ENCODE results near the gene OLFM4.

DNA sequence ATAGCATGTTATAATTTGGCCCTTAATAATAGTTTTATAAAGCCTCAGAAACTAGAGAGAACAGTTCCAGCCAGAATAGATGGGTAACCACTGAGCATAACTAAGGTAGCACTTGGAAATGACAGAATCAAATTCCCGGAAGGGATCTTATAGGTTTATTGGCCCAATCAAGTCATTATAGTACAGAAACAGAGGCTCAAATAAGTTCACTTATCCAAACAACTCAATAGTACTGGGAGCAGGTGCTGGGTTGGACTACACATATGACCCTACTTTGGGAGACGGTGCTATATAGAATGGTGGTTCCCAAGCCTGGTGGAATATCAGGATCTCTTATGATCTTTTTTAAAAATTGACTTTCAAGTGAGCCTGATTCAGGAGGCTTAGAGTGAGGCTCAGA lies 32.7 kb upstream of the OLFM4 start:
- TF ChIP-seq, protein P1, sequence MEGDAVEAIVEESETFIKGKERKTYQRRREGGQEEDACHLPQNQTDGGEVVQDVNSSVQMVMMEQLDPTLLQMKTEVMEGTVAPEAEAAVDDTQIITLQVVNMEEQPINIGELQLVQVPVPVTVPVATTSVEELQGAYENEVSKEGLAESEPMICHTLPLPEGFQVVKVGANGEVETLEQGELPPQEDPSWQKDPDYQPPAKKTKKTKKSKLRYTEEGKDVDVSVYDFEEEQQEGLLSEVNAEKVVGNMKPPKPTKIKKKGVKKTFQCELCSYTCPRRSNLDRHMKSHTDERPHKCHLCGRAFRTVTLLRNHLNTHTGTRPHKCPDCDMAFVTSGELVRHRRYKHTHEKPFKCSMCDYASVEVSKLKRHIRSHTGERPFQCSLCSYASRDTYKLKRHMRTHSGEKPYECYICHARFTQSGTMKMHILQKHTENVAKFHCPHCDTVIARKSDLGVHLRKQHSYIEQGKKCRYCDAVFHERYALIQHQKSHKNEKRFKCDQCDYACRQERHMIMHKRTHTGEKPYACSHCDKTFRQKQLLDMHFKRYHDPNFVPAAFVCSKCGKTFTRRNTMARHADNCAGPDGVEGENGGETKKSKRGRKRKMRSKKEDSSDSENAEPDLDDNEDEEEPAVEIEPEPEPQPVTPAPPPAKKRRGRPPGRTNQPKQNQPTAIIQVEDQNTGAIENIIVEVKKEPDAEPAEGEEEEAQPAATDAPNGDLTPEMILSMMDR (IDR thresholded peaks at IDR 0.05) = no peak
- TF ChIP-seq POLR2A (IDR thresholded peaks at IDR 0.05) = no peak

Measured in uterus (tissue), 2 donors.